ENCODE data around the gene L3MBTL1. TPM values are rescaled to one million over a fixed set of nuclear protein-coding genes. Genes with fewer than 3 reads are reported as not detected.

The L3MBTL1 gene
- total and polyA plus RNA-seq, 2 of the 4 experiments (the other 2 are of a cell fraction): 2.2 to 4.5 TPM

DNA sequence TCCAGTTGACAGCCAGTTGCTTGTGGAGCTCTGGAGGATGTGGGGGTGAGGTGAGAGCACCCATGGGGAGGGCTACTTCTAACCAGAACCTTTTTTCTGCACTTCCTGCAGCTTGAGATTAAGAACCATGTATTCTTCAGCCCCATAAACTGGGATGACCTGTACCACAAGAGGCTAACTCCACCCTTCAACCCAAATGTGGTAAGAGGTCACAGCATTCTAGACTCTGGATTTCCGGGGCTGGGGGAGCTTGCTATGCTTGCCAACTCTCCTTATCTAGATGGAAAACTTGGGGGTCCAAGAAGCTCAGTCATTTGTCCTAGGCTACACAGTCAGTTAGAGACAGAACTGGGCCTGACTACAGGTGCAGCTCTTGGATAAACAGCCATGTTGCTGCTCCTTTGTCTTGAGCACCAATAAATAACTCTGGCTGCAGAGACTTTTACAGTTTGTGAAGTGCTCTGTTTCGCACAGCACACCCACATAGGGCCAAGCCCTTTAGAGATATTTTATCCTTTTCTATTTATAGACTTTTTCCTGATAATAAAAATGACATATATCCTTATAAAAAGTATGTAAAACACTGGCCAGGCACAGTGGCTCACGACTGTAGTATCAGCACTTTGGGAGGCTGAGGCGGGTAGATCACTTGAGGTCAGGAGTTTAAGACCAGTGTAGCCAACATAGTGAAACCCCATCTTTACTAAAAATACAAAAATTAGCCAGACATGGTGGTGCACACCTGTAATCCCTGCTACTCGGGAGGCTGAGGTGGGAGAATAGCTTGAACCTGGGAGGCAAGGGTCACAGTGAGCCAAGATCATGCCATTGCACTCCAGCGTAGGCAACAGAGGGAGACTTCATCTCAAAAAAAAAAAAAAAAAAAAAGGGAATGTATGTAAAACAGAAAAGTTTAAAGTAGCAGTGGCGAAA lies 72.6 kb downstream of the L3MBTL1 start:
- dilution Hi-C loops (cut with HindIII; ENCODE audit: low sequenced_read_pairs, unreplicated experiment) (no loop called here), intact Hi-C loops (cut with micrococcal nuclease) (no loop called here), in situ Hi-C loops (cut with MboI; ENCODE audit: low sequenced_read_pairs) (no loop called here)
- no peak for TF ChIP-seq CEBPB (IDR thresholded peaks at IDR 0.05; ENCODE audit: low read depth, low read length)
- TF ChIP-seq RCOR1 (IDR thresholded peaks at IDR 0.05; ENCODE audit: insufficient replicate concordance, low read length): no peak
- no peak for TF ChIP-seq SMC3 (IDR thresholded peaks at IDR 0.05; ENCODE audit: low read depth, low read length)
- TF ChIP-seq, protein P1, sequence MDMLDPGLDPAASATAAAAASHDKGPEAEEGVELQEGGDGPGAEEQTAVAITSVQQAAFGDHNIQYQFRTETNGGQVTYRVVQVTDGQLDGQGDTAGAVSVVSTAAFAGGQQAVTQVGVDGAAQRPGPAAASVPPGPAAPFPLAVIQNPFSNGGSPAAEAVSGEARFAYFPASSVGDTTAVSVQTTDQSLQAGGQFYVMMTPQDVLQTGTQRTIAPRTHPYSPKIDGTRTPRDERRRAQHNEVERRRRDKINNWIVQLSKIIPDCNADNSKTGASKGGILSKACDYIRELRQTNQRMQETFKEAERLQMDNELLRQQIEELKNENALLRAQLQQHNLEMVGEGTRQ (IDR thresholded peaks at IDR 0.05; ENCODE audit: low read depth, low read length): no peak
- TF ChIP-seq FOS (IDR thresholded peaks at IDR 0.05; ENCODE audit: low read depth, low read length): no peak
- TF ChIP-seq RFX5 (IDR thresholded peaks at IDR 0.05; ENCODE audit: low read depth, low read length): no peak
- TF ChIP-seq RAD21 (IDR thresholded peaks at IDR 0.05; ENCODE audit: low read length): no peak
- TF ChIP-seq NFE2L2 (IDR thresholded peaks at IDR 0.05; ENCODE audit: low read depth, low read length): no peak
- TF ChIP-seq CHD1 (IDR thresholded peaks at IDR 0.05; ENCODE audit: low read depth, low read length): no peak
- TF ChIP-seq MAFK (IDR thresholded peaks at IDR 0.05; ENCODE audit: low read depth, low read length): no peak
- TF ChIP-seq POLR2A (IDR thresholded peaks at IDR 0.05; ENCODE audit: low read depth, low read length): no peak
- TF ChIP-seq MXI1 (IDR thresholded peaks at IDR 0.05; ENCODE audit: borderline replicate concordance, low read depth, low read length): no peak
- TF ChIP-seq MAZ (IDR thresholded peaks at IDR 0.05; ENCODE audit: borderline replicate concordance, low read depth, low read length): no peak
- TF ChIP-seq, protein P2, sequence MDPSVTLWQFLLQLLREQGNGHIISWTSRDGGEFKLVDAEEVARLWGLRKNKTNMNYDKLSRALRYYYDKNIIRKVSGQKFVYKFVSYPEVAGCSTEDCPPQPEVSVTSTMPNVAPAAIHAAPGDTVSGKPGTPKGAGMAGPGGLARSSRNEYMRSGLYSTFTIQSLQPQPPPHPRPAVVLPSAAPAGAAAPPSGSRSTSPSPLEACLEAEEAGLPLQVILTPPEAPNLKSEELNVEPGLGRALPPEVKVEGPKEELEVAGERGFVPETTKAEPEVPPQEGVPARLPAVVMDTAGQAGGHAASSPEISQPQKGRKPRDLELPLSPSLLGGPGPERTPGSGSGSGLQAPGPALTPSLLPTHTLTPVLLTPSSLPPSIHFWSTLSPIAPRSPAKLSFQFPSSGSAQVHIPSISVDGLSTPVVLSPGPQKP (IDR thresholded peaks at IDR 0.05; ENCODE audit: borderline replicate concordance, low read depth, low read length): no peak
- TF ChIP-seq, protein P3, sequence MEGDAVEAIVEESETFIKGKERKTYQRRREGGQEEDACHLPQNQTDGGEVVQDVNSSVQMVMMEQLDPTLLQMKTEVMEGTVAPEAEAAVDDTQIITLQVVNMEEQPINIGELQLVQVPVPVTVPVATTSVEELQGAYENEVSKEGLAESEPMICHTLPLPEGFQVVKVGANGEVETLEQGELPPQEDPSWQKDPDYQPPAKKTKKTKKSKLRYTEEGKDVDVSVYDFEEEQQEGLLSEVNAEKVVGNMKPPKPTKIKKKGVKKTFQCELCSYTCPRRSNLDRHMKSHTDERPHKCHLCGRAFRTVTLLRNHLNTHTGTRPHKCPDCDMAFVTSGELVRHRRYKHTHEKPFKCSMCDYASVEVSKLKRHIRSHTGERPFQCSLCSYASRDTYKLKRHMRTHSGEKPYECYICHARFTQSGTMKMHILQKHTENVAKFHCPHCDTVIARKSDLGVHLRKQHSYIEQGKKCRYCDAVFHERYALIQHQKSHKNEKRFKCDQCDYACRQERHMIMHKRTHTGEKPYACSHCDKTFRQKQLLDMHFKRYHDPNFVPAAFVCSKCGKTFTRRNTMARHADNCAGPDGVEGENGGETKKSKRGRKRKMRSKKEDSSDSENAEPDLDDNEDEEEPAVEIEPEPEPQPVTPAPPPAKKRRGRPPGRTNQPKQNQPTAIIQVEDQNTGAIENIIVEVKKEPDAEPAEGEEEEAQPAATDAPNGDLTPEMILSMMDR (conservative IDR thresholded peaks at IDR 0.05; ENCODE audit: low read depth, low read length): no peak

More for the DNA sequence above, 72.6 kb downstream of the L3MBTL1 start:
- Histone ChIP-seq H3K9me3 (ENCODE audit: control insufficient read depth, insufficient read depth, low read length) (no peaks in the 10 kb centered on the region), H2BK15ac (ENCODE audit: low read depth, low read length) (no peak overlapping the region), H2BK120ac (ENCODE audit: low read depth, low read length) (no peak overlapping the region), H3K79me1 (ENCODE audit: low read depth in 1 of 2, low read length in 2 of 2) (no peaks in the 10 kb centered on the region), H2BK20ac (ENCODE audit: low read depth, low read length) (no peak overlapping the region), H3K4me3 (ENCODE audit: insufficient read depth, low read depth, low read length) (no peak overlapping the region), H2BK5ac (ENCODE audit: low read depth, low read length, poor library complexity, severe bottlenecking) (no peak overlapping the region), H3K9me1 (ENCODE audit: insufficient read depth, low read length) (peaks cover 5% of the 10 kb centered on the region), H4K91ac (ENCODE audit: insufficient read depth, low read depth, low read length) (no peak overlapping the region), H4K8ac (ENCODE audit: low read depth in 2 of 2, low read length in 2 of 2) (no peak overlapping the region), H2AFZ (replicated peaks; ENCODE audit: low read length, poor library complexity) (no peak overlapping the region), H3K23ac (ENCODE audit: low read depth, low read length) (no peak overlapping the region), H3K4me1 (ENCODE audit: control insufficient read depth, insufficient read depth, low read length) (peaks cover 6% of the 10 kb centered on the region), H3K36me3 (ENCODE audit: control insufficient read depth, insufficient read depth, low read length) (no peaks in the 10 kb centered on the region), H2AK5ac (ENCODE audit: low read depth, low read length) (no peak overlapping the region), H4K20me1 (ENCODE audit: insufficient read depth, low read length) (no peaks in the 10 kb centered on the region), H3K4ac (ENCODE audit: low read depth, low read length) (no peak overlapping the region), H2AK9ac (replicated peaks; ENCODE audit: low read depth, low read length, poor library complexity) (no peak overlapping the region), H4K5ac (ENCODE audit: low read depth, low read length) (no peak overlapping the region), H3K4me2 (ENCODE audit: low read depth, low read length) (no peak overlapping the region), H3K27ac (ENCODE audit: insufficient read depth, low read length) (no peak overlapping the region), H3K56ac (ENCODE audit: extremely low read depth, insufficient read depth, low read length) (no peak overlapping the region), H3K14ac (replicated peaks; ENCODE audit: low read depth, low read length) (no peak overlapping the region), H3K27me3 (ENCODE audit: control insufficient read depth, insufficient read depth, low read length) (peaks cover 3% of the 10 kb centered on the region), H3K9ac (ENCODE audit: low read depth, low read length) (no peak overlapping the region), H3K18ac (ENCODE audit: low read depth, low read length) (no peak overlapping the region)
- ATAC-seq (ENCODE audit: low read depth): no peak
- DNase-seq: no peak
- CTCF ChIA-PET: no interaction called here
- POLR2A ChIA-PET (ENCODE audit: unreplicated experiment): no interaction called here
- 100% methylated on average over 1 of the region's 7 CpGs; no CpG with 5 or more reads in 1 of the 2 experiments for WGBS, 2 experiments (ENCODE audit: extremely low coverage in 2 of 2, insufficient read length in 1 of 2)
- BruUV-seq (replicated peaks): no TSS peak

All from IMR-90 (cell line).